Stimulated activated naive CD8-positive, alpha-beta T cell treated with anti-CD3 and anti-CD28 coated beads, Interleukin-15, amount 100 ng/mL, for 72 hours (primary cell): ENCODE measurements around the gene PSMC3IP.

Experiments
- ATAC-seq: fragments of 150-1000 bp; cut with Tn5 transposase; 2 replicates; pipeline ENCODE4 v1.10.0; 2021; ENCODE audit warnings: mild to moderate bottlenecking, moderate library complexity
- DNase-seq, 2 donors: peaks; one replicate each; pipeline ENCODE4 v3.0.0; 2021 to 2022
- H3K27ac Mint-ChIP-seq, 2 donors: one replicate each; pipeline ENCODE4 v1.8.0; 2022; ENCODE audit warnings: mild to moderate bottlenecking in 2 of 2, mixed read lengths in 2 of 2, moderate library complexity in 2 of 2
- H3K27me3 Mint-ChIP-seq: one replicate; pipeline ENCODE4 v1.8.0; 2022; ENCODE audit warnings: mixed read lengths
- H3K4me1 Mint-ChIP-seq: one replicate; pipeline ENCODE4 v1.8.0; 2022; ENCODE audit warnings: mild to moderate bottlenecking, mixed read lengths
- H3K4me3 Mint-ChIP-seq, 2 donors: one replicate each; pipeline ENCODE4 v1.8.0; 2022; ENCODE audit warnings: mild to moderate bottlenecking in 2 of 2, mixed read lengths in 2 of 2, moderate library complexity in 1 of 2
- H3K9me3 Mint-ChIP-seq, 2 donors: one replicate each; pipeline ENCODE4 v1.8.0; 2022; ENCODE audit warnings: mixed read lengths in 2 of 2

Gene PSMC3IP

GRCh38 chr17:42603318-42603717 is 25.8 kb upstream of the PSMC3IP start:
- peaks cover 65% of the 10 kb centered on the region for H3K4me1 Mint-ChIP-seq
- DNase-seq (no peak), ATAC-seq (no peak)
- H3K4me3 Mint-ChIP-seq: no peak overlapping the region
- H3K27me3 Mint-ChIP-seq: no peaks in the 10 kb centered on the region
- no peaks in the 10 kb centered on the region for H3K9me3 Mint-ChIP-seq
- peak overlapping the region in 1 of 2 donors; percentile 3 for H3K27ac Mint-ChIP-seq

- Mint-ChIP-seq H3K4me1 (peaks cover 27% of the 10 kb centered on the region), H3K9me3 (no peaks in the 10 kb centered on the region), H3K27ac (peak overlapping the region in 1 of 2 donors; percentile 5), H3K27me3 (no peaks in the 10 kb centered on the region), H3K4me3 (no peak overlapping the region)
- no peak for ATAC-seq
- no peak for DNase-seq
These were observed 21.4 kb upstream of the PSMC3IP start for GRCh38 chr17:42598905-42599304.

- H3K4me1 Mint-ChIP-seq: peaks cover 18% of the 10 kb centered on the region
- H3K27ac Mint-ChIP-seq: no peak overlapping the region
- no peaks in the 10 kb centered on the region for H3K9me3 Mint-ChIP-seq
- DNase-seq (no peak), ATAC-seq (no peak)
- no peak overlapping the region for H3K4me3 Mint-ChIP-seq
- H3K27me3 Mint-ChIP-seq: no peaks in the 10 kb centered on the region
These were observed 18.9 kb upstream of the PSMC3IP start for GRCh38 chr17:42596386-42596785.

- no peak overlapping the region for H3K27ac Mint-ChIP-seq
- H3K4me1 Mint-ChIP-seq: peaks cover 7% of the 10 kb centered on the region
- DNase-seq (no peak), ATAC-seq (no peak)
- H3K9me3 Mint-ChIP-seq: no peaks in the 10 kb centered on the region
- no peak overlapping the region for H3K4me3 Mint-ChIP-seq
- no peaks in the 10 kb centered on the region for H3K27me3 Mint-ChIP-seq
These were observed 13.9 kb upstream of the PSMC3IP start for GRCh38 chr17:42591411-42591810.

- no peak for DNase-seq
- peaks cover 8% of the 10 kb centered on the region for H3K4me1 Mint-ChIP-seq
- H3K4me3 Mint-ChIP-seq: no peak overlapping the region
- ATAC-seq: no peak
- no peaks in the 10 kb centered on the region for H3K27me3 Mint-ChIP-seq
- no peaks in the 10 kb centered on the region for H3K9me3 Mint-ChIP-seq
- H3K27ac Mint-ChIP-seq: peak overlapping the region in 1 of 2 donors; percentile 56
These were observed 13.4 kb upstream of the PSMC3IP start for GRCh38 chr17:42590886-42591285.

- H3K4me1 Mint-ChIP-seq: peaks cover 8% of the 10 kb centered on the region
- H3K27me3 Mint-ChIP-seq: no peaks in the 10 kb centered on the region
- H3K9me3 Mint-ChIP-seq: no peaks in the 10 kb centered on the region
- ATAC-seq (no peak), DNase-seq (no peak)
- no peak overlapping the region for H3K4me3 Mint-ChIP-seq
- H3K27ac Mint-ChIP-seq: peak overlapping the region in 1 of 2 donors; percentile 93
These were observed 9.1 kb upstream of the PSMC3IP start for GRCh38 chr17:42586514-42587230.

GRCh38 chr17:42585353-42585752 is 7.8 kb upstream of the PSMC3IP start:
- Mint-ChIP-seq H3K27ac (no peak overlapping the region), H3K4me3 (no peak overlapping the region), H3K4me1 (peaks cover 8% of the 10 kb centered on the region), H3K27me3 (no peaks in the 10 kb centered on the region), H3K9me3 (no peaks in the 10 kb centered on the region)
- ATAC-seq: no peak
- DNase-seq: no peak

GRCh38 chr17:42584880-42585279 is 7.4 kb upstream of the PSMC3IP start:
- Mint-ChIP-seq H3K27ac (peak overlapping the region in 1 of 2 donors; percentile 50), H3K9me3 (no peaks in the 10 kb centered on the region), H3K4me3 (no peak overlapping the region), H3K27me3 (no peaks in the 10 kb centered on the region), H3K4me1 (peaks cover 8% of the 10 kb centered on the region)
- DNase-seq: no peak
- ATAC-seq: no peak

GRCh38 chr17:42581744-42582270 is 4.3 kb upstream of the PSMC3IP start:
- no peak for ATAC-seq
- Mint-ChIP-seq H3K4me3 (no peak overlapping the region), H3K27ac (no peak overlapping the region)

GRCh38 chr17:42579794-42580551 is 2.4 kb upstream of the PSMC3IP start:
- Mint-ChIP-seq H3K4me1 (peaks cover 32% of the 10 kb centered on the region), H3K4me3 (peak overlapping the region in 1 of 2 donors; percentile 2), H3K27me3 (no peaks in the 10 kb centered on the region), H3K9me3 (no peaks in the 10 kb centered on the region), H3K27ac (peak overlapping the region in 1 of 2 donors; percentile 2)
- no peak for ATAC-seq
- DNase-seq: no peak

More at GRCh38 chr17:42581744-42582270, 4.3 kb upstream of the PSMC3IP start:
- Mint-ChIP-seq H3K4me1 (peaks cover 19% of the 10 kb centered on the region), H3K27me3 (no peaks in the 10 kb centered on the region), H3K9me3 (no peaks in the 10 kb centered on the region)
- no peak for DNase-seq

GRCh38 chr17:42578282-42578869 is 847 bp upstream of the PSMC3IP start:
- peak overlapping the region; percentile 98 to 100 for H3K4me3 Mint-ChIP-seq
- DNase-seq: peak; percentile 66 to 78
- H3K27ac Mint-ChIP-seq: peak overlapping the region; percentile 50 to 97
- H3K4me1 Mint-ChIP-seq: peaks cover 46% of the 10 kb centered on the region
- H3K9me3 Mint-ChIP-seq: no peaks in the 10 kb centered on the region
- H3K27me3 Mint-ChIP-seq: no peaks in the 10 kb centered on the region
- peak; percentile 74 for ATAC-seq

GRCh38 chr17:42577140-42577531 is 393 bp downstream of the PSMC3IP start:
- peak overlapping the region; percentile 98 to 100 for H3K4me3 Mint-ChIP-seq
- DNase-seq (peak in 1 of 2 donors; percentile 24), ATAC-seq (no peak)
- H3K9me3 Mint-ChIP-seq: no peaks in the 10 kb centered on the region
- peaks cover 58% of the 10 kb centered on the region for H3K4me1 Mint-ChIP-seq
- no peaks in the 10 kb centered on the region for H3K27me3 Mint-ChIP-seq
- peak overlapping the region; percentile 97 to 99 for H3K27ac Mint-ChIP-seq

GRCh38 chr17:42574463-42574862 is 3.1 kb downstream of the PSMC3IP start:
- H3K27ac Mint-ChIP-seq: peak overlapping the region in 1 of 2 donors; percentile 69

GRCh38 chr17:42573095-42573494 is 4.4 kb downstream of the PSMC3IP start:
- H3K4me3 Mint-ChIP-seq: no peak overlapping the region
- ATAC-seq (no peak), DNase-seq (no peak)
- no peaks in the 10 kb centered on the region for H3K9me3 Mint-ChIP-seq
- H3K27me3 Mint-ChIP-seq: no peaks in the 10 kb centered on the region
- H3K4me1 Mint-ChIP-seq: peaks cover 80% of the 10 kb centered on the region
- peak overlapping the region; percentile 85 to 95 for H3K27ac Mint-ChIP-seq

More at GRCh38 chr17:42574463-42574862, 3.1 kb downstream of the PSMC3IP start:
- no peaks in the 10 kb centered on the region for H3K27me3 Mint-ChIP-seq
- H3K9me3 Mint-ChIP-seq: no peaks in the 10 kb centered on the region
- no peak for ATAC-seq
- H3K4me3 Mint-ChIP-seq: no peak overlapping the region
- DNase-seq: no peak
- H3K4me1 Mint-ChIP-seq: peaks cover 76% of the 10 kb centered on the region

- Mint-ChIP-seq H3K27ac (peak overlapping the region in 1 of 2 donors; percentile 63), H3K27me3 (no peaks in the 10 kb centered on the region), H3K9me3 (no peaks in the 10 kb centered on the region), H3K4me1 (peaks cover 88% of the 10 kb centered on the region), H3K4me3 (no peak overlapping the region)
- DNase-seq (no peak), ATAC-seq (no peak)
These were observed 5.9 kb downstream of the PSMC3IP start for GRCh38 chr17:42571435-42572225.
